Keratinocyte (primary cell): Measurements from ENCODE around the gene SH2D5. TPM values are rescaled to one million over a fixed set of nuclear protein-coding genes. Genes with fewer than 3 reads are reported as not detected.

Experiments
- DNase-seq: peaks from one replicate; pipeline ENCODE4 v3.0.0-alpha.2; 2011; ENCODE audit warnings: low read depth, missing footprints, low spot score
- FAIRE-seq: peaks from 2 replicates; lab custom pipeline; 2011; peaks lifted over from hg19 to GRCh38; lab: Jason Lieb, UNC
- H2AFZ ChIP-seq: 2 replicates; pipeline ENCODE4 v1.6.0; 2012; ENCODE audit warnings: low read length, control low read depth, inconsistent platforms; ENCODE audit not compliant: control insufficient read depth
- H3K27ac ChIP-seq: 2 replicates; pipeline ENCODE4 v1.5.1; 2011; ENCODE audit warnings: low read length; ENCODE audit not compliant: control insufficient read depth, insufficient read depth
- H3K27me3 ChIP-seq: 3 replicates; pipeline ENCODE4 v1.6.0; 2011; ENCODE audit warnings: low read length; ENCODE audit not compliant: control insufficient read depth, insufficient read depth; ENCODE audit errors: extremely low read depth
- H3K36me3 ChIP-seq, 2 experiments: 2 replicates in 1 of 2; 3 replicates in 1 of 2; pipeline ENCODE4 v1.5.1; 2011; ENCODE audit warnings: low read length in 2 of 2, mild to moderate bottlenecking in 1 of 2; ENCODE audit not compliant: control insufficient read depth in 2 of 2, insufficient read depth in 2 of 2; ENCODE audit errors: extremely low read depth in 1 of 2
- H3K4me1 ChIP-seq: 3 replicates; pipeline ENCODE4 v1.5.1; 2011; ENCODE audit warnings: low read length; ENCODE audit not compliant: control insufficient read depth, insufficient read depth; ENCODE audit errors: extremely low read depth
- H3K4me2 ChIP-seq: 3 replicates; pipeline ENCODE4 v1.6.0; 2011; ENCODE audit warnings: low read depth, low read length; ENCODE audit not compliant: control insufficient read depth, insufficient read depth; ENCODE audit errors: extremely low read depth
- H3K4me3 ChIP-seq, 3 experiments: fragments of 200-600 bp in 1 of 3; sonication (generic) in 1 of 3; 2 replicates in 2 of 3; 3 replicates in 1 of 3; pipeline ENCODE4 v1.5.1; 2011 to 2016; ENCODE audit warnings: low read length in 3 of 3, mild to moderate bottlenecking in 3 of 3, control low read depth in 2 of 3, inconsistent platforms in 1 of 3, low read depth in 1 of 3, mixed read lengths in 1 of 3, mixed run types in 1 of 3, moderate library complexity in 1 of 3; ENCODE audit not compliant: control insufficient read depth in 2 of 3, insufficient read depth in 2 of 3; ENCODE audit errors: extremely low read depth in 1 of 3
- H3K79me2 ChIP-seq: 2 replicates; pipeline ENCODE4 v1.6.0; 2012; ENCODE audit warnings: low read length; ENCODE audit not compliant: control insufficient read depth, insufficient read depth
- H3K9ac ChIP-seq: 3 replicates; pipeline ENCODE4 v1.6.0; 2011; ENCODE audit warnings: low read length; ENCODE audit not compliant: control insufficient read depth, insufficient read depth; ENCODE audit errors: extremely low read depth
- H3K9me1 ChIP-seq: 3 replicates; pipeline ENCODE4 v1.6.0; 2011; ENCODE audit warnings: low read length; ENCODE audit not compliant: control insufficient read depth, insufficient read depth; ENCODE audit errors: extremely low read depth
- H3K9me3 ChIP-seq: 2 replicates; pipeline ENCODE4 v1.5.1; 2012; ENCODE audit warnings: low read depth, low read length; ENCODE audit not compliant: control insufficient read depth
- H4K20me1 ChIP-seq: 3 replicates; pipeline ENCODE4 v1.6.0; 2011; ENCODE audit warnings: low read length; ENCODE audit not compliant: control insufficient read depth, insufficient read depth; ENCODE audit errors: extremely low read depth
- EZH2 ChIP-seq: IDR thresholded peaks from one replicate; pipeline ENCODE4 v1.6.1; 2012; ENCODE audit warnings: inconsistent platforms, mild to moderate bottlenecking, low read length, moderate library complexity
- dilution Hi-C: fragments of 300-500 bp; cut with MboI; formaldehyde crosslinking; loops from one replicate; pipeline ENCODE4 v1.7.0; 2020; ENCODE audit warnings: low sequenced_read_pairs; ENCODE audit not compliant: extremely low pct_ligation_motif_present
- polyA plus RNA-seq, 5 experiments: library from polyadenylated mRNA; depleted of rRNA in 3 of 5; stranded (reverse) in 3 of 5; stranded (forward) in 1 of 5; unstranded in 1 of 5; fragments of >200 nt; gene quantifications; 1 replicate in 1 of 5; 2 replicates in 3 of 5; 3 replicates in 1 of 5; pipeline versions ENCODE4 v1.2.1 to v1.2.3, GENCODE V29; 2011 to 2012; ENCODE audit warnings: missing spikeins in 2 of 5, low read depth in 1 of 5, low replicate concordance in 1 of 5
- TF ChIP-seq, protein P1 (sequence below), 3 experiments: IDR thresholded peaks in 1 of 3; conservative IDR thresholded peaks in 1 of 3; optimal IDR thresholded peaks in 1 of 3; 2 replicates in 2 of 3; 3 replicates in 1 of 3; pipeline versions ENCODE3 to v1.5.1; 2011; ENCODE audit warnings: low read length in 3 of 3, mild to moderate bottlenecking in 3 of 3, moderate library complexity in 2 of 3, control low read depth in 1 of 3, inconsistent platforms in 1 of 3; ENCODE audit not compliant: insufficient read depth in 2 of 3; ENCODE audit errors: extremely low read depth in 1 of 3

SH2D5 gene
- polyA plus RNA-seq, 1 donor (not counting 4 experiments of a cell fraction or from before 2014, with no cell fraction given): 60.8 TPM

DNA sequence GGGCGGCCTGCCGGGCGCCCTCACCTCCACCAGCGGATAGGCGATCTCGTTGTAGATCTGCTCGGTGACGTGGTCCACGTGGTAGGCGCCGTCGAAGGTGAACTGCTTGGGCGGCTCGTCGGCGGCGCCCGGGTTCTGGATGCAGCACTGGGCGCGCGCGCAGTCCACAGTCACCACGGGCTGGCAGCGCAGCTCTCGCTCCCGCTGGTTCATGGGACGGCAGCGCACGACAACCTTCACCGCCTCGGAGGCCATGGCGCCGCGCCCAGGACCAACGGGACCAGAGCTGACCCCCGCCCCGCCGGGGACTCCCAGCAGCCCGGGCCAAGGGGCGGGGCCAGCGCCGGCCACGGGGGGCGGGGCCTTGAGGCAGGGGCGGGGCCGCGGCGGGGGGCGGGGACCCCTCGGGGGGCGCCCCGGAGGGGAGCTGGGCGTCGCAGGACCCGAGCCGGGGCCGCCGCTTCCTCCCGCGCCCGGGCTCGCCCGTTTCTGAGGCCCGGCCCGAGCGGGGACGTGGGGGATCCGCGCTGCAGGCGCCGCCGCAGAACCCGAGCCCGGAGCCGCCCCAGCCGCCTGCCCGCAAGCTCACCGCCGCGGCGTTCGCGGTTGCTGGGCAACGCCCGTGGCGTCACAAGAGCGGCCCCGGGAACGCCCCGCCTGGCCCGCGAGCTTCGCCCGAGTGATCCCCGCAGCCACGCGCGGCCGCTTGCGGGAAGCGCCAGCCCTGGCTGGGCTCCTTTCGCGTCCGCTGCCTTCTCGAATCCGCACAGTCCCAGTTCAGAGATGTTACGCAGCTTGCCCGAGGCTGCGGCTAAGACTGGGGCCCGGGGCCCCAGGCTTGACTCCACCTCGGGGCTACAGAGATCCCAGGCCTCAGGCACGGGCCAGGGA is 14.8 kb downstream of the SH2D5 start, which contains the start of gene KIF17:
KIF17 (minus strand) TSS at position 556 of the 891 bp plus-strand sequence; CDS start at position 255, 301 bp downstream.
- peaks cover 24 to 29% of the 10 kb centered on the region in 2 experiments for H3K36me3 ChIP-seq
- H3K9me1 ChIP-seq: peaks cover 3% of the 10 kb centered on the region
- H4K20me1 ChIP-seq: peaks cover 6% of the 10 kb centered on the region
- H3K9me3 ChIP-seq: no peaks in the 10 kb centered on the region
- no peaks in the 10 kb centered on the region for H3K4me1 ChIP-seq
- no peaks in the 10 kb centered on the region for H3K27me3 ChIP-seq
- H2AFZ ChIP-seq: no peak within 1 kb of the TSS
- dilution Hi-C loops: no loop called here
- no peak within 1 kb of the TSS for H3K27ac ChIP-seq
- DNase-seq: no peak
- H3K4me2 ChIP-seq: peak within 1 kb of the TSS; percentile 59
- FAIRE-seq: no peak
- peak within 1 kb of the TSS in 1 of 3 experiments; percentile 51 for H3K4me3 ChIP-seq
- H3K9ac ChIP-seq: no peak within 1 kb of the TSS
- no peaks in the 10 kb centered on the region for H3K79me2 ChIP-seq
- TF ChIP-seq, protein P1, sequence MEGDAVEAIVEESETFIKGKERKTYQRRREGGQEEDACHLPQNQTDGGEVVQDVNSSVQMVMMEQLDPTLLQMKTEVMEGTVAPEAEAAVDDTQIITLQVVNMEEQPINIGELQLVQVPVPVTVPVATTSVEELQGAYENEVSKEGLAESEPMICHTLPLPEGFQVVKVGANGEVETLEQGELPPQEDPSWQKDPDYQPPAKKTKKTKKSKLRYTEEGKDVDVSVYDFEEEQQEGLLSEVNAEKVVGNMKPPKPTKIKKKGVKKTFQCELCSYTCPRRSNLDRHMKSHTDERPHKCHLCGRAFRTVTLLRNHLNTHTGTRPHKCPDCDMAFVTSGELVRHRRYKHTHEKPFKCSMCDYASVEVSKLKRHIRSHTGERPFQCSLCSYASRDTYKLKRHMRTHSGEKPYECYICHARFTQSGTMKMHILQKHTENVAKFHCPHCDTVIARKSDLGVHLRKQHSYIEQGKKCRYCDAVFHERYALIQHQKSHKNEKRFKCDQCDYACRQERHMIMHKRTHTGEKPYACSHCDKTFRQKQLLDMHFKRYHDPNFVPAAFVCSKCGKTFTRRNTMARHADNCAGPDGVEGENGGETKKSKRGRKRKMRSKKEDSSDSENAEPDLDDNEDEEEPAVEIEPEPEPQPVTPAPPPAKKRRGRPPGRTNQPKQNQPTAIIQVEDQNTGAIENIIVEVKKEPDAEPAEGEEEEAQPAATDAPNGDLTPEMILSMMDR (optimal IDR thresholded peaks at IDR 0.05 in 1 of 3, IDR thresholded peaks at IDR 0.05 in 1 of 3, conservative IDR thresholded peaks at IDR 0.05 in 1 of 3; ENCODE audit: extremely low read depth in 1 of 3, insufficient read depth in 2 of 3, low read length in 3 of 3): no peak
- no peak for TF ChIP-seq EZH2

DNA sequence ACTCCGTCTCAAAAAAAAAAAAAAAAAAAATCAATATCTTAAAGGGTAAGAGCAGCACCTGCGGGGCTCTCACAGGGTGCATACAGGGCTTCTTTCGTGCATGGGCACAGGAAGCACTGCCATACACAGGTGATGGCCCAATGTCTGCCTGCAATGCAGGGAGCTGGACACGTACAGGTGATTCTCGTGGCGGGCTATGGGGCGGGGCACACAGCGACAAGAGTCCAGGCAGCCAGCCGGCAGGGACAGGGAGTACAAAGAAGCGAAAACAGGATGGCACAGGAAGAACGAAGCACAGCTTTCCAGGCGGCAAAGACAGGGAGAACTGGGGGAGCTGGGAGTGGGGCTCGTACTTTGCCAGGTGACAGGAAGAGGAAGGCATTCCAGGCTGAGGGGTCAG is 16.3 kb downstream of the SH2D5 start:
- H3K4me1 ChIP-seq: no peaks in the 10 kb centered on the region
- dilution Hi-C loops: no loop called here
- no peaks in the 10 kb centered on the region for H3K79me2 ChIP-seq
- FAIRE-seq (no peak), DNase-seq (no peak)
- no peak overlapping the region for H3K9ac ChIP-seq
- no peak overlapping the region for H2AFZ ChIP-seq
- peaks cover 11 to 21% of the 10 kb centered on the region in 2 experiments for H3K36me3 ChIP-seq
- H3K27ac ChIP-seq: no peak overlapping the region
- no peak overlapping the region for H3K4me2 ChIP-seq
- H3K9me1 ChIP-seq: no peaks in the 10 kb centered on the region
- no peak for TF ChIP-seq EZH2
- TF ChIP-seq, protein P1 (optimal IDR thresholded peaks at IDR 0.05 in 1 of 3, IDR thresholded peaks at IDR 0.05 in 1 of 3, conservative IDR thresholded peaks at IDR 0.05 in 1 of 3; ENCODE audit: extremely low read depth in 1 of 3, insufficient read depth in 2 of 3, low read length in 3 of 3): no peak
- H3K27me3 ChIP-seq: no peaks in the 10 kb centered on the region
- H4K20me1 ChIP-seq: peaks cover 6% of the 10 kb centered on the region
- no peak overlapping the region for H3K4me3 ChIP-seq
- H3K9me3 ChIP-seq: no peaks in the 10 kb centered on the region
